Measurements from ENCODE around the gene KDF1.

KDF1 gene

DNA sequence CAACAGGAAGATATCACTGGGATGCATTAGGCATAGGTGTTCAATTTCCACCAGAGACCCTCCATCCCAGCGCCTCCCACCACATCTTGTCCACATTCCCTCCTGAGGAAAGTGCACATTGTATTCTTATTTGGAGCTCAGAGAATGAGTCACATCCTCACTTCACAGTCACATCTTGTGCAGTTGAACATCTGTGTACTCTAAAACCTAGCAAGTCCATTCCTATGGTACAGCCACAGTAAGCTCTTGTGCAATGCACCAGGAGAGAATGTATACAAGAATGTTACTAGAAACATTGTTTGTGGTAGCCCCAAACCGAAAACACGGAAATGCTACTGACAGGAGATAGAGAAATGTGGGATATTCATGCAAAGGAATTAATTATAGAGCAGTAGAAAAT is 1.6 kb upstream of the KDF1 start:
- TF ChIP-seq BHLHE40 (IDR thresholded peaks at IDR 0.05; ENCODE audit: borderline replicate concordance) (no peak), L3MBTL2 (conservative IDR thresholded peaks at IDR 0.05) (no peak), TARDBP (IDR thresholded peaks at IDR 0.05) (no peak), FOXA1 (IDR thresholded peaks at IDR 0.05) (no peak), ARNT (IDR thresholded peaks at IDR 0.05) (no peak), CTBP1 (IDR thresholded peaks at IDR 0.05; ENCODE audit: borderline replicate concordance) (no peak), ZNF384 (IDR thresholded peaks at IDR 0.05) (no peak), FOXM1 (IDR thresholded peaks at IDR 0.05; ENCODE audit: borderline replicate concordance) (no peak), SP1 (IDR thresholded peaks at IDR 0.05) (no peak), HDGF (IDR thresholded peaks at IDR 0.05; ENCODE audit: borderline replicate concordance) (no peak), SUZ12 (IDR thresholded peaks at IDR 0.05) (no peak), FOXK2 (IDR thresholded peaks at IDR 0.05) (no peak)
- POLR2A ChIA-PET = no interaction called here
- CTCF ChIA-PET = no interaction called here
- DNase-seq (ENCODE audit: extremely low spot score) = no peak

DNA sequence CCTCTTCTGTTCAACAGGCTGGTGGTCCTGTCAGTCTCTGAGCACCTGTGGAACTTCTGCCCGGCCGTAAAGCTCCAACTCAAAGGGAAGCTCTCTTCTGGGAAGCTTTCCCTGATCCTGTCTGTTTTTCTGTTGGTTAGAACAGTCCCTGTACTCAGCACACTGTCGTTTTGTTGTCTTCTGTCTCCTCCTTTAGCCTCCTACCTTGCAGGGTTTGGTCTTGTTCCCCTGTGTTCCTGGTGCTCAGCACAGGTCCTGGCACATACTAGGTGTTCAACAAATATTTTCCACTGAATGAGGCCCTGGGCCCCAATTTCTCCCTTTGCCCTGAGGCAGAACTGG is 328 bp upstream of the KDF1 start:
- POLR2A ChIA-PET = interaction anchor here (1.1 kb wide), 1 partner anchor 14 kb away, joined by 3 read pairs; no protein-coding TSS in a partner anchor
- CTCF ChIA-PET = interaction anchor here (0.6 kb wide), 1 partner anchor 251 kb away, joined by 3 read pairs; no protein-coding TSS in a partner anchor
- DNase-seq (ENCODE audit: extremely low spot score) = no peak
- TF ChIP-seq CTBP1 (IDR thresholded peaks at IDR 0.05; ENCODE audit: borderline replicate concordance) (no peak), HDGF (IDR thresholded peaks at IDR 0.05; ENCODE audit: borderline replicate concordance) (no peak), FOXK2 (IDR thresholded peaks at IDR 0.05) (no peak), FOXM1 (IDR thresholded peaks at IDR 0.05; ENCODE audit: borderline replicate concordance) (no peak), BHLHE40 (IDR thresholded peaks at IDR 0.05; ENCODE audit: borderline replicate concordance) (no peak), NFRKB (IDR thresholded peaks at IDR 0.05) (no peak), LEF1 (IDR thresholded peaks at IDR 0.05; ENCODE audit: borderline replicate concordance) (no peak), FOXA1 (IDR thresholded peaks at IDR 0.05) (no peak), ELF4 (IDR thresholded peaks at IDR 0.05) (no peak), TARDBP (IDR thresholded peaks at IDR 0.05) (no peak), L3MBTL2 (conservative IDR thresholded peaks at IDR 0.05) (no peak), SUZ12 (IDR thresholded peaks at IDR 0.05) (no peak), SP1 (IDR thresholded peaks at IDR 0.05) (no peak), ARNT (IDR thresholded peaks at IDR 0.05) (no peak), ZNF384 (IDR thresholded peaks at IDR 0.05) (no peak)
- TF ChIP-seq, protein P1, sequence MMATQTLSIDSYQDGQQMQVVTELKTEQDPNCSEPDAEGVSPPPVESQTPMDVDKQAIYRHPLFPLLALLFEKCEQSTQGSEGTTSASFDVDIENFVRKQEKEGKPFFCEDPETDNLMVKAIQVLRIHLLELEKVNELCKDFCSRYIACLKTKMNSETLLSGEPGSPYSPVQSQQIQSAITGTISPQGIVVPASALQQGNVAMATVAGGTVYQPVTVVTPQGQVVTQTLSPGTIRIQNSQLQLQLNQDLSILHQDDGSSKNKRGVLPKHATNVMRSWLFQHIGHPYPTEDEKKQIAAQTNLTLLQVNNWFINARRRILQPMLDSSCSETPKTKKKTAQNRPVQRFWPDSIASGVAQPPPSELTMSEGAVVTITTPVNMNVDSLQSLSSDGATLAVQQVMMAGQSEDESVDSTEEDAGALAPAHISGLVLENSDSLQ (IDR thresholded peaks at IDR 0.05) = no peak

DNA sequence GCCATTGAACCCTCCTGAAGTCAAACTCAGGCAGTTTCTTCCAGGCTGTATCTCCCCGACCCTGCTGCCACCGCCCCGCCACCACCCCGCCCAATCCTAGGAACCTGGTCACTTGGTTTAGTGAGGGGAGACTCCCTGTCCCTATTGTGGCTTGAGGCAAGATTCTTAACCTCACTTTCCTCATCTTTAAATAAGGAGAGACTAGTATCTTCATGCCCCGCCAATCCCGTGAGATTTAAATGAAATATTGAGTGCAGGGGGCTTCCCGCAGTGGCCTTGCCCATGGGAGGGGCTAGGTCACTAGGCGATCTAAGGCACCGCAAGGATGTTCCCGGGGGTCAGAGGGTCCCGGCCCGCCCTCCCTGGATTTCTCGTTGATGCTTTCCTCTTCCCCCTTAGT is 998 bp downstream of the KDF1 start:
- no peak for DNase-seq (ENCODE audit: extremely low spot score)
- CTCF ChIA-PET = no interaction called here
- no peak for TF ChIP-seq HDGF (IDR thresholded peaks at IDR 0.05; ENCODE audit: borderline replicate concordance)
- POLR2A ChIA-PET = no interaction called here

DNA sequence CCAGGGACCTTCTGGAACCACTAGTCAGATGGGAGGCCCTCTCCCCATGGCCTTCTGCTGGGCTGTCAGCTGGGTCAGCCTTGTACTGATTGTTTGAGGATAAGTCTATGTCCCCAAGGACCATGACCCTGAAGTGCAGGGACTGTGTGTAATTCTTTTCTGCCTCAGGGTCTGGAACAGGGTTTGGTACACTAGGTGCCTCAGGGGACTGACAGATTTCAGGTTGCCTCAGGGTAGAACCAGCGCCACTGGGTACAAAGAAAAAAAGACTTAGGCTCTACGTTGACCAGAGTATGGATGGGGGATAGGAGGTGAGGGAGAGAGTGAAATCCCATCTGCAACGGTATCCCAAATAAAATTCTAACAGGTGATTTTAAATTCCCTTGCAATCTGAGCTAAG is 3.0 kb downstream of the KDF1 start:
- ChIA-PET CTCF (no interaction called here), POLR2A (no interaction called here)
- TF ChIP-seq ZNF384 (IDR thresholded peaks at IDR 0.05) (no peak), ELF4 (IDR thresholded peaks at IDR 0.05) (no peak), L3MBTL2 (conservative IDR thresholded peaks at IDR 0.05) (no peak), FOXM1 (IDR thresholded peaks at IDR 0.05; ENCODE audit: borderline replicate concordance) (no peak), HDGF (IDR thresholded peaks at IDR 0.05; ENCODE audit: borderline replicate concordance) (no peak), ARNT (IDR thresholded peaks at IDR 0.05) (no peak), BHLHE40 (IDR thresholded peaks at IDR 0.05; ENCODE audit: borderline replicate concordance) (no peak), LEF1 (IDR thresholded peaks at IDR 0.05; ENCODE audit: borderline replicate concordance) (no peak), FOXK2 (IDR thresholded peaks at IDR 0.05) (no peak), SP1 (IDR thresholded peaks at IDR 0.05) (no peak), SUZ12 (IDR thresholded peaks at IDR 0.05) (no peak), CTBP1 (IDR thresholded peaks at IDR 0.05; ENCODE audit: borderline replicate concordance) (no peak), TARDBP (IDR thresholded peaks at IDR 0.05) (no peak), NFRKB (IDR thresholded peaks at IDR 0.05) (no peak)
- TF ChIP-seq, protein P1 (IDR thresholded peaks at IDR 0.05) = no peak
- DNase-seq (ENCODE audit: extremely low spot score) = no peak

DNA sequence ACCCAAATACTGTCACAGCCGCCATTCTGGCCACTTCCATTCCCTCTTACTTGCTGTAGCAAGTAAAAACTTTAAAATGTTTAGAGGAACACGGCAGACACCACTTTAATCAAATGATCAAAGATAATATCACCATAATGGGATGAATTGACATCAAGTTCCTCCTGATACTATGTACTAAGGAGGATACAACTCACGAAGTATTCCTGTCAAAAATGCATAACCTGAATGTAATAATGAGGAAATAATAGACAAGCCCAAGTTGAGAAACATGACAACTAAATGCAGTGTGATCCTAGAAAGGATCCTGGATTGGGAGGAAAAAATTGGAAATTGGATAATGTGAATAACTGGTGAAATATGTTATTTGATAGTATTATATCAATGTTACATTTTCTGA is 3.9 kb downstream of the KDF1 start:
- TF ChIP-seq LEF1 (IDR thresholded peaks at IDR 0.05; ENCODE audit: borderline replicate concordance) = no peak
- TF ChIP-seq NFRKB (IDR thresholded peaks at IDR 0.05) = no peak
- no peak for TF ChIP-seq SUZ12 (IDR thresholded peaks at IDR 0.05)
- DNase-seq (ENCODE audit: extremely low spot score) = no peak
- POLR2A ChIA-PET = no interaction called here
- CTCF ChIA-PET = no interaction called here

DNA sequence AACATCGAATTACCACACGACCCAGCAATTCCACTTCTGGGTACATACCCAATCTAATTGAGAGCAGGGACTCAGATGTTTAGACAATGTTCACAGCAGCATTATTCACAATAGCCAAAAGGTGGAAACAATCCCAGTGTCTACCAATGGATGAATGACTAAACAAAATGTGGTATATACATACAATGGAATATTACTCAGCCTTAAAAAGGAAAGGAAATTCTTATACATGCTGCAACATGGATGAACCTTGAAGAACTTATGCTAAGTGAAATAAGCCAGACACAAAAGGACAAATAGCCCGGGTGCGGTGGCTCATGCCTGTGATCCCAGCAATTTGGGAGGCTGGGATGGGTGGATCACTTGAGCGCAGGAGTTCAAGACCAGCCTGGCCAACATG is 6.9 kb downstream of the KDF1 start:
- DNase-seq (ENCODE audit: extremely low spot score) = no peak
- POLR2A ChIA-PET = no interaction called here
- CTCF ChIA-PET = interaction anchor here (0.6 kb wide), 1 partner anchor 30 kb away, joined by 3 read pairs; no protein-coding TSS in a partner anchor
- TF ChIP-seq LEF1 (IDR thresholded peaks at IDR 0.05; ENCODE audit: borderline replicate concordance) = no peak
- no peak for TF ChIP-seq ARNT (IDR thresholded peaks at IDR 0.05)
- TF ChIP-seq, protein P1 (IDR thresholded peaks at IDR 0.05) = no peak
- TF ChIP-seq FOXK2 (IDR thresholded peaks at IDR 0.05) = no peak
- TF ChIP-seq FOXM1 (IDR thresholded peaks at IDR 0.05; ENCODE audit: borderline replicate concordance) = no peak
- TF ChIP-seq SUZ12 (IDR thresholded peaks at IDR 0.05) = no peak
- TF ChIP-seq FOXA1 (IDR thresholded peaks at IDR 0.05) = no peak
- TF ChIP-seq ELF4 (IDR thresholded peaks at IDR 0.05) = no peak

All from HEK293T (cell line).